A673 (cell line): ENCODE measurements around the gene GAB4. TPM values are rescaled to one million over a fixed set of nuclear protein-coding genes. Genes with fewer than 3 reads are reported as not detected.

ENCODE experiments used
- BruUV-seq: library from RNA; stranded (reverse); fragments of 400-500 nt; replicated peaks from 2 replicates; lab custom pipeline; 2021; lab: Mats Ljungman, UMichigan
- CTCF ChIA-PET: fragments of 300-600 bp; sonication (Branson Sonifier 250); formaldehyde crosslinking; loops from one replicate; lab custom pipeline; 2022; ENCODE audit warnings: antibody characterized with exemption; lab: Charles Lee
- POLR2A ChIA-PET: fragments of 300-600 bp; sonication (Branson Sonifier 250); formaldehyde crosslinking; loops from one replicate; lab custom pipeline; 2022; ENCODE audit warnings: antibody characterized with exemption; ENCODE audit not compliant: low non-redundant PET; lab: Charles Lee
- DNase-seq: peaks from one replicate; pipeline ENCODE4 v3.0.0-alpha.2; 2015; ENCODE audit warnings: low spot score
- H3K27ac ChIP-seq: fragments of 200-600 bp; sonication (generic); 2 replicates; pipeline ENCODE4 v1.5.1; 2016; ENCODE audit warnings: mixed run types, low read depth, mild to moderate bottlenecking, mixed read lengths, antibody characterized with exemption, low read length; ENCODE audit not compliant: poor library complexity, severe bottlenecking
- H3K27me3 ChIP-seq: fragments of 200-600 bp; sonication (generic); replicated peaks from 2 replicates; pipeline ENCODE4 v1.6.1; 2017; ENCODE audit warnings: mixed run types, low read depth, mild to moderate bottlenecking, mixed read lengths, antibody characterized with exemption, low read length; ENCODE audit not compliant: insufficient read depth, poor library complexity
- H3K36me3 ChIP-seq: fragments of 200-600 bp; sonication (generic); 2 replicates; pipeline ENCODE4 v1.6.1; 2016; ENCODE audit warnings: mixed run types, mild to moderate bottlenecking, mixed read lengths, antibody characterized with exemption, low read length; ENCODE audit not compliant: insufficient read depth, poor library complexity, severe bottlenecking
- H3K4me1 ChIP-seq: fragments of 200-600 bp; sonication (generic); 2 replicates; pipeline ENCODE4 v1.6.1; 2017; ENCODE audit warnings: mixed run types, mild to moderate bottlenecking, mixed read lengths, antibody characterized with exemption, low read length; ENCODE audit not compliant: insufficient read depth, poor library complexity, severe bottlenecking
- H3K4me3 ChIP-seq: fragments of 200-600 bp; sonication (generic); 2 replicates; pipeline ENCODE4 v1.5.1; 2016; ENCODE audit warnings: low read depth, mixed run types, mild to moderate bottlenecking, mixed read lengths, low read length; ENCODE audit not compliant: poor library complexity, severe bottlenecking
- H3K9me3 ChIP-seq: fragments of 200-600 bp; sonication (generic); 2 replicates; pipeline ENCODE4 v1.6.1; 2016; ENCODE audit warnings: mixed run types, low read depth, mild to moderate bottlenecking, mixed read lengths, antibody characterized with exemption, low read length; ENCODE audit not compliant: poor library complexity, severe bottlenecking
- EZH2 ChIP-seq: fragments of 200-600 bp; sonication (generic); IDR thresholded peaks from 2 replicates; pipeline ENCODE4 v1.6.1; 2017; ENCODE audit warnings: borderline replicate concordance, low read depth, mild to moderate bottlenecking, mixed read lengths, antibody characterized with exemption, low read length; ENCODE audit not compliant: poor library complexity, severe bottlenecking
- intact Hi-C: fragments of 100-400 bp; cut with micrococcal nuclease; formaldehyde crosslinking; loops from one replicate; pipeline ENCODE4 v1.10.0; 2022; ENCODE audit not compliant: unreplicated experiment
- total RNA-seq: library from RNA; stranded (reverse); gene quantifications from 2 replicates; pipeline ENCODE4 v1.2.3, GENCODE V29; 2021
- TF ChIP-seq, protein P1 (sequence below): fragments of 300-800, 200-600 bp; sonication (generic); conservative IDR thresholded peaks from 2 replicates; pipeline ENCODE4 v1.5.1; 2017; ENCODE audit warnings: low read depth, mild to moderate bottlenecking, antibody characterized with exemption, low read length, moderate library complexity, mixed read lengths

Gene GAB4
- total RNA-seq, 1 experiment from 2014 or later = not detected

DNA sequence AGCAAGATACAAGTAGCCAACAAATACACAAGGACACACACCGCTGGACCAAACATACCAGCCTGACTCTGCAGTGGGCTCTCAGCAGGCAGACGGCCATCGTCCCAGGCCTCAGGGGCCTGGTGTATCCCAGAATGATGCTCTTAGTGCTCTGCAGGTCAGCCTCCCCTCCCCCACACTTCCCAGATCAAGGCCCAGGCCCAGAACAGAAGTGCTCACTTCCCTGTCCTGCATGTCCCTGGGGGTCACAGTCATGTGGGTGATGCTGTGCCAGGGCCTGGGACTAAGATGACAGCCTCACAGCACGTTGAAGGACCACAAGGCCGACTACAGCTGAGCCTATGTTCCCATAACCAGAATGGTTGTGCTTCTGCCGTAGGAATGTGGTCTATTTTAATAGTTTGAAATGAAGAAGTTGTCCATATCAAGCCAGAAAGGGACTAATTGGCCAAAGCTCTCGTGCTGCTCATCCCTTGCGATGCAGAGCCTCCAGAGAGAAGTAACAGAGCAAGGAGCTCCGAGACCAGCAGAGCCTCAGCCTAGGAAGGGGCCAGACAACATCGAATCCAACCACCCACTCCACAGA, 48.6 kb downstream of the GAB4 start:
- no peak for DNase-seq
- H3K4me3 ChIP-seq = no peak overlapping the region
- ChIA-PET POLR2A (no interaction called here), CTCF (no interaction called here)
- no peaks in the 10 kb centered on the region for H3K4me1 ChIP-seq
- H3K27ac ChIP-seq = no peak overlapping the region
- H3K9me3 ChIP-seq = no peaks in the 10 kb centered on the region
- BruUV-seq = no TSS peak
- H3K27me3 ChIP-seq = no peaks in the 10 kb centered on the region
- intact Hi-C loops = loop anchor here (5.0 kb wide), 1 partner anchor 42 kb away; no protein-coding TSS in a partner anchor
- TF ChIP-seq, protein P1, sequence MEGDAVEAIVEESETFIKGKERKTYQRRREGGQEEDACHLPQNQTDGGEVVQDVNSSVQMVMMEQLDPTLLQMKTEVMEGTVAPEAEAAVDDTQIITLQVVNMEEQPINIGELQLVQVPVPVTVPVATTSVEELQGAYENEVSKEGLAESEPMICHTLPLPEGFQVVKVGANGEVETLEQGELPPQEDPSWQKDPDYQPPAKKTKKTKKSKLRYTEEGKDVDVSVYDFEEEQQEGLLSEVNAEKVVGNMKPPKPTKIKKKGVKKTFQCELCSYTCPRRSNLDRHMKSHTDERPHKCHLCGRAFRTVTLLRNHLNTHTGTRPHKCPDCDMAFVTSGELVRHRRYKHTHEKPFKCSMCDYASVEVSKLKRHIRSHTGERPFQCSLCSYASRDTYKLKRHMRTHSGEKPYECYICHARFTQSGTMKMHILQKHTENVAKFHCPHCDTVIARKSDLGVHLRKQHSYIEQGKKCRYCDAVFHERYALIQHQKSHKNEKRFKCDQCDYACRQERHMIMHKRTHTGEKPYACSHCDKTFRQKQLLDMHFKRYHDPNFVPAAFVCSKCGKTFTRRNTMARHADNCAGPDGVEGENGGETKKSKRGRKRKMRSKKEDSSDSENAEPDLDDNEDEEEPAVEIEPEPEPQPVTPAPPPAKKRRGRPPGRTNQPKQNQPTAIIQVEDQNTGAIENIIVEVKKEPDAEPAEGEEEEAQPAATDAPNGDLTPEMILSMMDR = no peak
- TF ChIP-seq EZH2 = no peak
- H3K36me3 ChIP-seq = no peaks in the 10 kb centered on the region

DNA sequence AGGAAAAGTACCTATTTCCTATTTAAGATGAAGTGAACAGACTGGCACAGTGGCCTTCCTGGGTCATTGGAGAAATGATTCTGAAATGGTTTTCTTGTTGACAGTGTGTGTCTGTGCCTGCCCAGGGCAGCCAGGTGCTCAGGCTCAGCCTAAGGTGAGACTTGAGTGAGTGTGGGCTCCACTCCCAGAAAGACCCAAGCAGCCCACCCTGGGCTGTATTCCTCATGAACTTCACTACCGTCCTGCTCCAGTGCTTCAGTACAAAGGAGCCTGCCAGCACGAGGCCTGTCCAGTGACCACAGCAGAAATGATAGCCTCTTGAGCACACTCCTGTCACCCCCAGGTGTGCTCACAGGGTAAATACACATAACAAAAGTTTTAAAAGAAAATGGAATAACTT, 49.5 kb downstream of the GAB4 start:
- H3K4me3 ChIP-seq = no peak overlapping the region
- ChIA-PET POLR2A (no interaction called here), CTCF (no interaction called here)
- no peaks in the 10 kb centered on the region for H3K9me3 ChIP-seq
- no peak overlapping the region for H3K27ac ChIP-seq
- no TSS peak for BruUV-seq
- H3K27me3 ChIP-seq = no peaks in the 10 kb centered on the region
- H3K36me3 ChIP-seq = no peaks in the 10 kb centered on the region
- TF ChIP-seq, protein P1 = no peak
- no peak for TF ChIP-seq EZH2
- H3K4me1 ChIP-seq = no peaks in the 10 kb centered on the region
- intact Hi-C loops = loop anchor here (5.0 kb wide), 1 partner anchor 41 kb away; no protein-coding TSS in a partner anchor
- DNase-seq = no peak

DNA sequence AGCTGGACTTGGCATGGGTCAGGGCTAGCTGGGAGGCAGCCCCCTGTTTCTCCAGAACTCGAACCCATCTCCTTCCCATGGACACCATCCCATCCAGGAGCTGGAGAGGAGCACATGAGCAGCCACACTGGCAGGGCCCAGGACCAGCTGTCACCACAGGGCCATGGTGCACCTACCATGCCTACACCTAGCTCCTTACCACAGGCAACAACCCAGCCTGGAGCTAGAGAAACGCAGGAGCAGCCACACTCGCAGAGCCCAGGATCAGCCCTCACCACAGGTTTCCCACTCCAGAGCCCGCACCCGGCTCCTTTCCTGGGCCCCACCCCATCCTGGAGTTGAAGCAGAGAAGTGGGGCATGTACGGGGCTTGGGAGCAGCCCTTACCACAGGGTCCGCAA, 50.2 kb downstream of the GAB4 start:
- CTCF ChIA-PET = no interaction called here
- no peaks in the 10 kb centered on the region for H3K9me3 ChIP-seq
- H3K27ac ChIP-seq = no peak overlapping the region
- TF ChIP-seq, protein P1 = no peak
- no peak for TF ChIP-seq EZH2
- no peaks in the 10 kb centered on the region for H3K4me1 ChIP-seq
- DNase-seq = no peak
- intact Hi-C loops = loop anchor here (5.0 kb wide), 1 partner anchor 40 kb away; no protein-coding TSS in a partner anchor
- H3K4me3 ChIP-seq = no peak overlapping the region
- POLR2A ChIA-PET = no interaction called here
- no TSS peak for BruUV-seq
- H3K36me3 ChIP-seq = no peaks in the 10 kb centered on the region
- no peaks in the 10 kb centered on the region for H3K27me3 ChIP-seq
